Spleen (tissue), 7 donors: ENCODE measurements around the gene PAX3.

Experiments
- POLR2A ChIP-seq, 3 donors: fragments of 450-650 bp; IDR thresholded peaks; one replicate each; pipeline ENCODE4 v1.5.1; 2017; ENCODE audit warnings: antibody characterized with exemption in 3 of 3, mild to moderate bottlenecking in 1 of 3
- POLR2AphosphoS5 ChIP-seq, 3 donors: sonication (generic); formaldehyde crosslinking; IDR thresholded peaks; one replicate each; pipeline ENCODE4 v1.5.1; 2017; ENCODE audit warnings: antibody characterized with exemption in 3 of 3
- TF ChIP-seq, protein P1 (sequence below), 11 experiments: fragments of 200-600 bp in 7 of 11; fragments of 450-650 bp in 4 of 11; sonication (generic) in 4 of 11; IDR thresholded peaks in 8 of 11; conservative IDR thresholded peaks in 3 of 11; 1 replicate in 7 of 11; 2 replicates in 4 of 11; pipeline versions ENCODE4 v1.4.0 to v1.8.0; 2016 to 2021; ENCODE audit warnings: antibody characterized with exemption in 11 of 11, inconsistent platforms in 4 of 11, mild to moderate bottlenecking in 1 of 11
- donor health status: DM: no; HTN: no; CAD: no; lungs with moderate emphysema.
- donor health status: DM: no; HTN: no; CAD: no.
- donor health status: DM: no; HTN: no; CAD: no.

- TF ChIP-seq, protein P1, sequence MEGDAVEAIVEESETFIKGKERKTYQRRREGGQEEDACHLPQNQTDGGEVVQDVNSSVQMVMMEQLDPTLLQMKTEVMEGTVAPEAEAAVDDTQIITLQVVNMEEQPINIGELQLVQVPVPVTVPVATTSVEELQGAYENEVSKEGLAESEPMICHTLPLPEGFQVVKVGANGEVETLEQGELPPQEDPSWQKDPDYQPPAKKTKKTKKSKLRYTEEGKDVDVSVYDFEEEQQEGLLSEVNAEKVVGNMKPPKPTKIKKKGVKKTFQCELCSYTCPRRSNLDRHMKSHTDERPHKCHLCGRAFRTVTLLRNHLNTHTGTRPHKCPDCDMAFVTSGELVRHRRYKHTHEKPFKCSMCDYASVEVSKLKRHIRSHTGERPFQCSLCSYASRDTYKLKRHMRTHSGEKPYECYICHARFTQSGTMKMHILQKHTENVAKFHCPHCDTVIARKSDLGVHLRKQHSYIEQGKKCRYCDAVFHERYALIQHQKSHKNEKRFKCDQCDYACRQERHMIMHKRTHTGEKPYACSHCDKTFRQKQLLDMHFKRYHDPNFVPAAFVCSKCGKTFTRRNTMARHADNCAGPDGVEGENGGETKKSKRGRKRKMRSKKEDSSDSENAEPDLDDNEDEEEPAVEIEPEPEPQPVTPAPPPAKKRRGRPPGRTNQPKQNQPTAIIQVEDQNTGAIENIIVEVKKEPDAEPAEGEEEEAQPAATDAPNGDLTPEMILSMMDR (IDR thresholded peaks at IDR 0.05 in 8 of 11, conservative IDR thresholded peaks at IDR 0.05 in 3 of 11): no peak
- TF ChIP-seq POLR2A (IDR thresholded peaks at IDR 0.05): no peak
- TF ChIP-seq POLR2AphosphoS5 (IDR thresholded peaks at IDR 0.05): no peak
These were observed 118.2 kb downstream of the PAX3 start for GRCh38 chr2:222180619-222181018.
